ENCODE results near the gene CAMK1D. TPM values are rescaled to one million over a fixed set of nuclear protein-coding genes. Genes with fewer than 3 reads are reported as not detected.

CAMK1D gene
- total RNA-seq, 3 donors from 2014 or later (not counting 1 experiment from before 2014, with no cell fraction given) = 44.2 to 56.4 (median 49.7) TPM

DNA sequence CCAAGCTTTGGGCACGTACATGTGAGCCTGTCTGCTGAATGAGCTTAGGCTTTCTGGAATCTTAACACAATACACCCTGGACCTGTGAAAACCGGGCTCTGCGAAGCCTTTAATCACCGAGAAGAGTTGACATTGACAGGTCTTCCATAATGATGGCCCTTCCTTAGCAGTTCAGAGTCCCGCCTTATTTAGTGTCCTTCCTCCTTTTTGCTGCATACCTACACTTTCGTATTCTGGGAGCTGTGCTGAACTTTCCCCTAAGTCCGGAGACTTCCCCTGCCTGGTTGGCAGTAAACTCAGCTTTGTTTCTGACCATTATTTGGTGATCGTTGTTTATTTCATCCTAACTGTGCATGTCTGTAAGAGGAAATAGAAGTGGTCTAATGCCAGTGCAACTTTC is 212.0 kb downstream of the CAMK1D start:
- no peak overlapping the region for H3K4me3 ChIP-seq (ENCODE audit: low read length)
- no peaks in the 10 kb centered on the region for H3K9me3 Mint-ChIP-seq
- TF ChIP-seq, protein P1, sequence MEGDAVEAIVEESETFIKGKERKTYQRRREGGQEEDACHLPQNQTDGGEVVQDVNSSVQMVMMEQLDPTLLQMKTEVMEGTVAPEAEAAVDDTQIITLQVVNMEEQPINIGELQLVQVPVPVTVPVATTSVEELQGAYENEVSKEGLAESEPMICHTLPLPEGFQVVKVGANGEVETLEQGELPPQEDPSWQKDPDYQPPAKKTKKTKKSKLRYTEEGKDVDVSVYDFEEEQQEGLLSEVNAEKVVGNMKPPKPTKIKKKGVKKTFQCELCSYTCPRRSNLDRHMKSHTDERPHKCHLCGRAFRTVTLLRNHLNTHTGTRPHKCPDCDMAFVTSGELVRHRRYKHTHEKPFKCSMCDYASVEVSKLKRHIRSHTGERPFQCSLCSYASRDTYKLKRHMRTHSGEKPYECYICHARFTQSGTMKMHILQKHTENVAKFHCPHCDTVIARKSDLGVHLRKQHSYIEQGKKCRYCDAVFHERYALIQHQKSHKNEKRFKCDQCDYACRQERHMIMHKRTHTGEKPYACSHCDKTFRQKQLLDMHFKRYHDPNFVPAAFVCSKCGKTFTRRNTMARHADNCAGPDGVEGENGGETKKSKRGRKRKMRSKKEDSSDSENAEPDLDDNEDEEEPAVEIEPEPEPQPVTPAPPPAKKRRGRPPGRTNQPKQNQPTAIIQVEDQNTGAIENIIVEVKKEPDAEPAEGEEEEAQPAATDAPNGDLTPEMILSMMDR (IDR thresholded peaks at IDR 0.05) = no peak
- no peaks in the 10 kb centered on the region for H3K27me3 ChIP-seq (ENCODE audit: control insufficient read depth, insufficient read depth, low read length)
- H3K36me3 Mint-ChIP-seq = no peaks in the 10 kb centered on the region
- no peaks in the 10 kb centered on the region for H3K27me3 Mint-ChIP-seq (ENCODE audit: low read depth in 2 of 2)
- peaks cover 60% of the 10 kb centered on the region in 2 donors for H3K4me1 Mint-ChIP-seq
- no peak for DNase-seq
- H3K4me3 Mint-ChIP-seq = no peak overlapping the region
- H3K27ac ChIP-seq (ENCODE audit: low read length) = no peak overlapping the region
- no peak overlapping the region for H3K27ac Mint-ChIP-seq
- no peaks in the 10 kb centered on the region for H3K4me1 ChIP-seq (ENCODE audit: control insufficient read depth, insufficient read depth, low read length)
- H3K36me3 ChIP-seq (ENCODE audit: control insufficient read depth, insufficient read depth, low read length) = no peaks in the 10 kb centered on the region
- intact Hi-C loops (cut with micrococcal nuclease) = no loop called here
- no peaks in the 10 kb centered on the region for H3K9me3 ChIP-seq (ENCODE audit: control insufficient read depth, insufficient read depth, low read length)
- ATAC-seq = no peak
- 91% methylated on average over 8 of the region's 8 CpGs for WGBS (ENCODE audit: insufficient coverage)

DNA sequence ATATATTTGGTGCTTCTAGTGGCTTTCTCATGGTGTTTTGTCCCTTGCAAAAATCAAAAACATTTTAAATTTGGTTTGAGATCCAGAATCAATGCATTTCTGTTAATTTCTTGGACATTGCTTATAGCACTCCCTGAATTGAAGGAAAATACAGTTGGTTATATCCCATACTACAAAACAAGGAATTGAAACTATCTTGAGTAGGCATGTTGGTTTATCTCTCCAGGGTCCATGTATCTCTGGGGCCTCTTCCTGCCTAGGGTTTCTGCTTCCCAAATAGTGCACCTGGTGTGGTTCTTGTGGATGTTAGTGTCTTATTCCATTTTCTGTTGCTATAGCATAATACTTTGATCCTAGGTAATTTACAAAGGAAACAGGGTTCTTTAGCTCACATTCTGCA is 212.4 kb downstream of the CAMK1D start:
- Histone ChIP-seq H3K4me1 (ENCODE audit: control insufficient read depth, insufficient read depth, low read length) (no peaks in the 10 kb centered on the region), H3K27ac (ENCODE audit: low read length) (no peak overlapping the region), H3K4me3 (ENCODE audit: low read length) (no peak overlapping the region), H3K36me3 (ENCODE audit: control insufficient read depth, insufficient read depth, low read length) (no peaks in the 10 kb centered on the region), H3K9me3 (ENCODE audit: control insufficient read depth, insufficient read depth, low read length) (no peaks in the 10 kb centered on the region), H3K27me3 (ENCODE audit: control insufficient read depth, insufficient read depth, low read length) (no peaks in the 10 kb centered on the region)
- DNase-seq = no peak
- Mint-ChIP-seq H3K27me3 (ENCODE audit: low read depth in 2 of 2) (no peaks in the 10 kb centered on the region), H3K9me3 (no peaks in the 10 kb centered on the region), H3K27ac (no peak overlapping the region), H3K4me1 (peaks cover 56 to 59% of the 10 kb centered on the region in 2 donors), H3K36me3 (no peaks in the 10 kb centered on the region), H3K4me3 (no peak overlapping the region)
- intact Hi-C loops (cut with micrococcal nuclease) = no loop called here
- no peak for ATAC-seq
- TF ChIP-seq, protein P1 (IDR thresholded peaks at IDR 0.05) = no peak

DNA sequence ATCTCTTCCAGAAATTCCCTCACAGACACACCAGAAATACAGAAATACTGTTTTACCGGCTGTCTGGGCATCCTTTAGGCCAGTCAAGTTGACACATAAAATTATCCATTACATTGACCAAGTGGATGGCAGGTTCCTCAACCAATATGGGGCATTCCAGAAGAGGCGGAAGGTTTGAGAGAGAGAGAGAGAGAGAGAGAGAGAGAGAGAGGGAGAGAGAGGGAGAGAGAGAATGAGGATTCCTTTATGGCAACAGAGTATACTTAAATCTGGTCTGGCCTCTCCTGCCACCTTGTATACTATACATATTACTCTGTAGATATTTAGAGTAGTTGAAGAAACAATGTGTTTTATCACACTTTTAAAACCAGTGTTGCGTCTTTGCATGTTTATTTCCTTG is 214.1 kb downstream of the CAMK1D start:
- ATAC-seq (no peak), DNase-seq (no peak)
- H3K9me3 ChIP-seq (ENCODE audit: control insufficient read depth, insufficient read depth, low read length) = no peaks in the 10 kb centered on the region
- Mint-ChIP-seq H3K4me3 (no peak overlapping the region), H3K36me3 (no peaks in the 10 kb centered on the region), H3K9me3 (no peaks in the 10 kb centered on the region), H3K27me3 (ENCODE audit: low read depth in 2 of 2) (no peaks in the 10 kb centered on the region), H3K4me1 (peaks cover 46 to 51% of the 10 kb centered on the region in 2 donors), H3K27ac (no peak overlapping the region)
- intact Hi-C loops (cut with micrococcal nuclease) = no loop called here
- H3K4me3 ChIP-seq (ENCODE audit: low read length) = no peak overlapping the region
- no peaks in the 10 kb centered on the region for H3K36me3 ChIP-seq (ENCODE audit: control insufficient read depth, insufficient read depth, low read length)
- no peaks in the 10 kb centered on the region for H3K27me3 ChIP-seq (ENCODE audit: control insufficient read depth, insufficient read depth, low read length)
- TF ChIP-seq, protein P1 (IDR thresholded peaks at IDR 0.05) = no peak
- no peak overlapping the region for H3K27ac ChIP-seq (ENCODE audit: low read length)
- H3K4me1 ChIP-seq (ENCODE audit: control insufficient read depth, insufficient read depth, low read length) = no peaks in the 10 kb centered on the region
- WGBS (ENCODE audit: insufficient coverage) = 100% methylated on average over 2 of the region's 3 CpGs

DNA sequence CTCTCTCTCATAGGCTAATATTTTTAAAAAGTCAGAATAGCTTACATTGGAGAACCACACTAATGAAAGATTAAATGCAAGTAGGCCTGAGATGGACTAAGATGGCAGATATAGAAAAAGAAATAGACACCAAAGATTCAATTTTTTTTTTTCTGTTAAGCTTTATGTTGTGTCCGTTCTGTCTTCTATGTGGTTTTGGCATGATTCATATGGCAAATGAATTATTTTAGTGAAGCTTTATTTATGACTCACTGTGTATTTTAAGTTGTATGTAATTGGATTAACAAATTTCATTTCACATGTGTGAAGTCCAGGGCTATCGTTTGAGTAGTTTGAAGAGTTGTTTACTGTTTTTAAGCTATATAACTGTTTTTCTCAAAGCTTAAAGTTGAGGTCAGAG is 214.8 kb downstream of the CAMK1D start:
- Histone ChIP-seq H3K4me1 (ENCODE audit: control insufficient read depth, insufficient read depth, low read length) (no peaks in the 10 kb centered on the region), H3K9me3 (ENCODE audit: control insufficient read depth, insufficient read depth, low read length) (no peaks in the 10 kb centered on the region), H3K27ac (ENCODE audit: low read length) (no peak overlapping the region), H3K27me3 (ENCODE audit: control insufficient read depth, insufficient read depth, low read length) (no peaks in the 10 kb centered on the region), H3K36me3 (ENCODE audit: control insufficient read depth, insufficient read depth, low read length) (no peaks in the 10 kb centered on the region), H3K4me3 (ENCODE audit: low read length) (no peak overlapping the region)
- Mint-ChIP-seq H3K4me1 (peaks cover 42 to 49% of the 10 kb centered on the region in 2 donors), H3K27me3 (ENCODE audit: low read depth in 2 of 2) (no peaks in the 10 kb centered on the region), H3K9me3 (no peaks in the 10 kb centered on the region), H3K36me3 (no peaks in the 10 kb centered on the region), H3K4me3 (no peak overlapping the region), H3K27ac (peak overlapping the region in 1 of 2 donors; percentile 33)
- WGBS (ENCODE audit: insufficient coverage) = 29% methylated on average over 2 of the region's 2 CpGs
- ATAC-seq = no peak
- TF ChIP-seq, protein P1 (IDR thresholded peaks at IDR 0.05) = no peak
- intact Hi-C loops (cut with micrococcal nuclease) = no loop called here
- DNase-seq = no peak
